D721Med (cell line): ENCODE results near the gene COL4A1.

Experiments used
- DNase-seq: peaks from one replicate; pipeline ENCODE4 v3.0.0; 2011; ENCODE audit warnings: low spot score; ENCODE audit not compliant: insufficient read length
- FAIRE-seq: peaks from 2 replicates; lab custom pipeline; 2011; peaks lifted over from hg19 to GRCh38; lab: Jason Lieb, UNC
- TF ChIP-seq, protein P1 (sequence below): IDR thresholded peaks from 2 replicates; pipeline ENCODE4 v1.5.1; 2012; ENCODE audit warnings: mild to moderate bottlenecking, control low read depth; ENCODE audit not compliant: insufficient read depth; ENCODE audit errors: missing control alignments

The COL4A1 gene

DNA sequence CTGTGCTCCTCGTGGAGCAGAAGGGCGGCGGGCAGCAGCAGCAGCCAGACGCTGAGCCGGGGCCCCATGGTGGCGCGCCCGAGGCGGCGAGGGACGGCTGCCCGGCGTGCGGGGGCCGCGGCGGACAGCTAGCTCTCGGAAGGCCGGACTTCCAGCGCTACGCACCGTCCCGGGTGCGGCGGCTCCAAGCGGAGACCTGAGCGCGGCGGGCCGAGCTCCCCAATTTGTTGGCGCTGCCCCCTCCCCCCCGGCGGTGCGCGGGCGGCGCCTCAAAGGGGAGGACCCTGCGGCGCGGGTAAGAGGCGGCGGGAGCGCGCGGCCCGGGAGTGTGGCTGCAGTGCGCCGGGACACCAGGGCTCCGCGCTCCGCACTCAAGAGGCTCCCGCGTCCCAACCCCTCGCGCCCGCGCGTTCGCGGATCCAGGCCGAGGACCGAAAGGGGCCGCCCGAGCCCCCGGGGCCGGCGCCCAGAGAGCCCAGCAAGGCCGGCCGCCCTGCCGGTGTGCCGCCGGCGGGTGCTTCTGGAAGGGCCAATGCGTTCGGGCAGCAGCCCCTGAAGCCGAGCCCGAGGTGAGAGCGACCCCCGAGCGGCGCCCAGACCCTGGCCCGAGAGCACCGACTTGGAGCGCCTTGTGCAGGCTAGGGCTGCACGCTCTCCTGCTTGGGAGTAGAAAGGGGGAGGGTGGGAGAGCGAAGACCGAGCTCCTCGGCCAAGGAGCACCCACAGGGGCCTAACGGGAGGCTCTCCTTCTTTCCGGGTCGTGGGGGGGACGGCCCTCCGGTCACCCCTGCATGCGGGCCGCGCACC, at the start of gene COL4A1, which contains the start of gene COL4A2:
TSS of gene COL4A1 (minus strand) at position 198 of the 807 bp plus-strand sequence. CDS start at position 68, 130 bp downstream.
TSS of gene COL4A2 (plus strand) at position 325 of the 807 bp plus-strand sequence. CDS start 620 bp downstream, outside the sequence.
- TF ChIP-seq, protein P1, sequence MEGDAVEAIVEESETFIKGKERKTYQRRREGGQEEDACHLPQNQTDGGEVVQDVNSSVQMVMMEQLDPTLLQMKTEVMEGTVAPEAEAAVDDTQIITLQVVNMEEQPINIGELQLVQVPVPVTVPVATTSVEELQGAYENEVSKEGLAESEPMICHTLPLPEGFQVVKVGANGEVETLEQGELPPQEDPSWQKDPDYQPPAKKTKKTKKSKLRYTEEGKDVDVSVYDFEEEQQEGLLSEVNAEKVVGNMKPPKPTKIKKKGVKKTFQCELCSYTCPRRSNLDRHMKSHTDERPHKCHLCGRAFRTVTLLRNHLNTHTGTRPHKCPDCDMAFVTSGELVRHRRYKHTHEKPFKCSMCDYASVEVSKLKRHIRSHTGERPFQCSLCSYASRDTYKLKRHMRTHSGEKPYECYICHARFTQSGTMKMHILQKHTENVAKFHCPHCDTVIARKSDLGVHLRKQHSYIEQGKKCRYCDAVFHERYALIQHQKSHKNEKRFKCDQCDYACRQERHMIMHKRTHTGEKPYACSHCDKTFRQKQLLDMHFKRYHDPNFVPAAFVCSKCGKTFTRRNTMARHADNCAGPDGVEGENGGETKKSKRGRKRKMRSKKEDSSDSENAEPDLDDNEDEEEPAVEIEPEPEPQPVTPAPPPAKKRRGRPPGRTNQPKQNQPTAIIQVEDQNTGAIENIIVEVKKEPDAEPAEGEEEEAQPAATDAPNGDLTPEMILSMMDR, result no peak
- FAIRE-seq, result no peak

DNA sequence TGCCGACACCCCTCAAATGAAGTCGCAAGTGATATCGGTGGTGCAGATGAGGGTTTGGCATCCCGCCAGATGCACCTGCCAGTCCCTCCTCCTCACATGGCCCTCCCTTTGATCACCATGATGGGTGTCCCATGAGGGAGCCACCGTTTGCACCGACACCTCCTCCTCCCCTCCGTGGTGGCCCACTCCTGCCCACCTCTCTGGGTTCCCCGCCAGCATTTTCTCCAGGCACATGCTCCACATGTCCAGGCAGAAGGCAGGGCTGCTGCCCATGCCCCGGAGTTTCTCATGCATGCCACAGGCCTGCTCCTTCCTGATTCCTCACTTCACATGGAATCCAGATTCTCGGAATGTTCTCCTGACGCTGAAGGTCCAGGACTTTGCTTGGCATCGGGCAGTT, 49.4 kb upstream of the COL4A1 start:
- DNase-seq, result no peak
- no peak for FAIRE-seq
- TF ChIP-seq, protein P1, result no peak

More for the DNA sequence above, at the start of gene COL4A1, which contains the start of gene COL4A2:
- DNase-seq, result no peak

DNA sequence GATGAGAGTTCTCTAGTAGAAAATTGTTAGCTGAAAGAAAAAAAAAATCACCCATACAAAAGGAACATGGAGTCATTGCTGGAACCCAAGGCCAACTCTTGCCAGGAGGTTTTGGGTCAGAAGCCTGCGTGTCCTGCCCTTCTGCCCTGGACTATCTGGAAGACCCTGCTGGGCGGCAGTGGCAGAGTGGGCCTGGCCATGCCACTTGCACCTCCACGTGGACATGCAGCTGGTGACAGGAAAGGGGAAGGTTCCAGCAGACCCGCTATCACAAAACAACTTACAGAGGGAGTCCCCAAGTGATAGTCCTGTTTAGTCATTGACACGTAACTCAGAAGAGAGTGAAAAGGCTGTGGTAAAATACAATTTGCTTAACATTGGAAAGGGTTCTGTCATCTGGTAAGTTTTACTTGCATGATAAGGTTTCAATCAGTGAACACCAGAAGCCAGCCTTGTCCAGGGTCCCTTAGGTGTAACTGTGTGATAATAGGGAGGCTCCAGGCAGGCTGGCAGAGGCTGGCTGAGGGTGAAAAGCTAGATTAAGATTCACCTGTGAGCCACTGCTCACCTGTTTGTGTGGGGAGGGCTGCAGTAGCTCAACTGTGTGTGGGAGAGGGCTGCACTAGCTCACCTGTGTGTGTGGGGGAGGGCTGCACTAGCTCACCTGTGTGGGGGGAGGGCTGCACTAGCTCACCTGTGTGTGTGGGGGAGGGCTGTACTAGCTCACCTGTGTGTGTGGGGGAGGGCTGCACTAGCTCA, 47.9 kb upstream of the COL4A1 start:
- FAIRE-seq, result no peak
- TF ChIP-seq, protein P1, result no peak

DNA sequence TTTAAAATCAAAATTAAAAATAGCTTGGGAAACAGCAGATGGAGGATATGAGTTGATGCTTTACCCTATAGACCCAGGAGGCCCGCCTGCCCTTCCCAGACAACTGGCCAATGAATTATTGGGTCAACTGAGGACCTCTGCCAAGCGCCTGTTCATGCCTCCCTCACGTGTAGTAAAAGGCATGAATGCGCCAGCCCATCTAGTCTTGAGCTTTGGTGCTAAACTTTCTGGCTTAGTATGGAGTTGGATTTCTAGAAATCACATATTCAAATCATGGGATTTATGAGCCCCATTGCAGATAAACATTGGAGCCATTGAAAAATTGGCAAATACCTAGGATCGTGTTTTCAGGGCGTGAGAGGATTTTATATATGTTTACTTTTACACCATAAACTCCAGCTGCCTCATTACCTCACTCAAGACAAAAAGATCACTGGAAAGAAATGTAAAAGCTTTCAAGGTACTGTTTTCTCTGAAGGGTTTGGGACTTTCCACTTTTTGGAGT, 47.2 kb upstream of the COL4A1 start:
- no peak for DNase-seq
- TF ChIP-seq, protein P1, result no peak
- FAIRE-seq, result no peak

More for the DNA sequence above, 47.9 kb upstream of the COL4A1 start:
- DNase-seq, result no peak

DNA sequence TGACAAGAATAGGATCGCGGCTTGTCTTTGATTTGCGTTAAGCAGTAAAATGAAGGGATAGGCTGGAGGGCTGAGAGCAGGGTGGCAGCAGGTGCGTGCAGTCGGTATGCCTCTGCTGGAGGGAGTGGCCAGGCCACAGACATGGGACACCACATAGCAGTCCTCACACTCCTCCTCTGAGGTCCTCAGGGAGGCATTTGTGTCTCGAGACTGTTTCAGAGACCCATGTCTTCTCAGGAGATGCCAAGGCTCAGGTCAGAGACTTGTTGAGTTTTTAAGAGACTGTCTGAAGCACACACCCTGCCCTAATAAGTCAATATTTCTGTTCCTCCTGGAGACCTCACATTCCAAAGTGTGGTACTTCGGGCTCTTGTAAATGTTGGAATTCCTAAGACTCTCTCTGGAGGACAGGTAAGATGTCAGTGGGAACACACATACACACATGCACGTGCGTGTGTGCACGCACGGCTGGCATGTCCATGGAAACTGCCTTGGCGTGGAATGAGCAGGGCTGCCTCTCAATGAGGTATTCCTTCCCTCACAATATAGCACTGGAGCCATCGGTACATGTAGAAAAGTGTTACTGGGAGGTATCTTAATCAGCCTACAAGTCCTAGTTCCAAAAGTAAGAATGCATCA, 46.5 kb upstream of the COL4A1 start:
- FAIRE-seq (no peak), DNase-seq (no peak)
- TF ChIP-seq, protein P1, result no peak

DNA sequence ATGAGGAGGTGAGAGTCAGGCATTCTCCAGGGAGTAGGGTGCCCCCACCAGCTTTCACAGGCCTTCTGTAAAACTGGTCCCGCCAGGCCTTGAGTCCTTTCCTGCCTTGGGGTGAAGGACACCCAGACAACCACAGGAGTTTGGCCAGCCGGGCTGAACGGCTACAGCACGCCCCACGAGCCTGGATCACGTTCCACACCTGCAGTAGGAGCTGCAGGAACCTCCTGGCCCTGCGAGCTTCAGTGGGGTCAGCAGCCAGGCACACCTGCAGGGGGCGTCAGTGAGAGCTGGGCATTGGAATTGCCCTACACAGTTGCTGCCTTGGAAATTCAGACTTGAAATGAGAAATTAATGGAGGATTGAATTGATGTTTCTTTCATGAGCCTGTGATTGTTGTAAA, 45.8 kb upstream of the COL4A1 start:
- FAIRE-seq, result no peak
- DNase-seq, result no peak
- TF ChIP-seq, protein P1, result no peak
